ENCODE data around the gene CLDN25. TPM values are rescaled to one million over a fixed set of nuclear protein-coding genes. Genes with fewer than 3 reads are reported as not detected.

Gene CLDN25
- total and polyA plus RNA-seq, 2 of the 13 experiments (the other 11 are each of a cell fraction or from before 2014, with no cell fraction given), result not detected

DNA sequence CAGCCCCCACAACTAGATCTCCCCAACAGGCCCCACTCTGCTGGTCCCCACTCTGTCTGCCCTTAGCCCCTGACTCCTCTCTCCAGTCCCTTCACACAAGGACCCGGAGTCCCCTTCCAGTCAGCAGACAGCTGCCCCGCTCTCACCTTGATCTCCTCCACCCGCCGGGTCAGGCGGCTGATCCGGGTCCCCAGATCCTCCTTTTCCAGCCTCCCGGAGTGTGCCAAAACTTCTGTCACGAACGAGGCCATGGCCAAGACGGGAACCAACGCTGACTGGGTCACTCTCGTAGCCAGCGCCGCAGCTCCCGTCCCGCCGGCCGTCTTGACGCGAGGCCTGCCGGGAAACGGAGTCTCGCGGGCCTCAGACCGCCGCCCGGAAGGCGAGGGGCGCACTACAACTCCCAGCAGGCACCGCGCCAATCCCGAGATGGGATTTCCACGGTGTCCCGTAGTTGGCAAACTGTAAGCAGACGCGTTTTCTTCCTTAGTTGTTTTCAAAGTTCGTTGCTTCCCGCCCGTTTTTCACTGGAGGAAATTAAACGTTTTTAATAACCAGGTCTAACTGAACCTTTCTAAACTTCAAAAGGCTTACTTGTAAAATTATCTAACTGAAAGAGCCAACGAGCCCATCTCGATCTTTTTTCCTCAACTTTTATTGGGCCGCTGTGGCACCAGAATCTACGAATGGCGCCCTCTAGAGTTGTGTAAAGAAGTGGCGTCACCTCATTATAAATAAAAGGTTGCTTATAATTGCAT lies 6.0 kb upstream of the CLDN25 start, which contains the start of gene ZW10 (continued):
- TF ChIP-seq ZBTB21 (CRISPR knock-in tag; IDR thresholded peaks at IDR 0.05) (no peak), SMAD3 (CRISPR knock-in tag; IDR thresholded peaks at IDR 0.05) (peak; percentile 27; the same call in 1 of the 2 replicates), HNF4G (IDR thresholded peaks at IDR 0.05; ENCODE audit: borderline replicate concordance, low read depth, low read length) (no peak), HNF4G (CRISPR knock-in tag; IDR thresholded peaks at IDR 0.05; ENCODE audit: borderline replicate concordance, low read depth) (no peak; the same call in 1 of the 2 replicates), ZNF569 (CRISPR knock-in tag; IDR thresholded peaks at IDR 0.05; ENCODE audit: borderline replicate concordance) (no peak), HOXA9 (CRISPR knock-in tag; IDR thresholded peaks at IDR 0.05; ENCODE audit: borderline replicate concordance) (no peak), RARG (CRISPR knock-in tag; IDR thresholded peaks at IDR 0.05; ENCODE audit: low read depth) (no peak), FOXK2 (IDR thresholded peaks at IDR 0.05) (no peak), TCF7 (IDR thresholded peaks at IDR 0.05; ENCODE audit: low read depth) (no peak), GPN1 (CRISPR knock-in tag; IDR thresholded peaks at IDR 0.05; ENCODE audit: borderline replicate concordance) (no peak), MIXL1 (CRISPR knock-in tag; IDR thresholded peaks at IDR 0.05) (0 out of 2 replicates have a peak, but pooled peaks have one; percentile 43), SRSF9 (IDR thresholded peaks at IDR 0.05; ENCODE audit: borderline replicate concordance, insufficient read depth, low read depth, low read length, poor library complexity, severe bottlenecking) (no peak), MED13 (CRISPR knock-in tag; IDR thresholded peaks at IDR 0.05) (0 out of 2 replicates have a peak, but pooled peaks have one; percentile 33), ZNF768 (CRISPR knock-in tag; IDR thresholded peaks at IDR 0.05) (no peak), ZFP82 (CRISPR knock-in tag; IDR thresholded peaks at IDR 0.05; ENCODE audit: borderline replicate concordance) (no peak), TBX3 (IDR thresholded peaks at IDR 0.05; ENCODE audit: borderline replicate concordance) (no peak), SMYD3 (CRISPR knock-in tag; IDR thresholded peaks at IDR 0.05) (peak; percentile 84), ZNF597 (CRISPR knock-in tag; IDR thresholded peaks at IDR 0.05) (no peak), RFX3 (CRISPR knock-in tag; IDR thresholded peaks at IDR 0.05) (no peak), CEBPG (CRISPR knock-in tag; IDR thresholded peaks at IDR 0.05) (no peak), TP53 (CRISPR knock-in tag; conservative IDR thresholded peaks at IDR 0.05) (0 out of 2 replicates have a peak, but pooled peaks have one; percentile 45)
- TF ChIP-seq, protein P1, sequence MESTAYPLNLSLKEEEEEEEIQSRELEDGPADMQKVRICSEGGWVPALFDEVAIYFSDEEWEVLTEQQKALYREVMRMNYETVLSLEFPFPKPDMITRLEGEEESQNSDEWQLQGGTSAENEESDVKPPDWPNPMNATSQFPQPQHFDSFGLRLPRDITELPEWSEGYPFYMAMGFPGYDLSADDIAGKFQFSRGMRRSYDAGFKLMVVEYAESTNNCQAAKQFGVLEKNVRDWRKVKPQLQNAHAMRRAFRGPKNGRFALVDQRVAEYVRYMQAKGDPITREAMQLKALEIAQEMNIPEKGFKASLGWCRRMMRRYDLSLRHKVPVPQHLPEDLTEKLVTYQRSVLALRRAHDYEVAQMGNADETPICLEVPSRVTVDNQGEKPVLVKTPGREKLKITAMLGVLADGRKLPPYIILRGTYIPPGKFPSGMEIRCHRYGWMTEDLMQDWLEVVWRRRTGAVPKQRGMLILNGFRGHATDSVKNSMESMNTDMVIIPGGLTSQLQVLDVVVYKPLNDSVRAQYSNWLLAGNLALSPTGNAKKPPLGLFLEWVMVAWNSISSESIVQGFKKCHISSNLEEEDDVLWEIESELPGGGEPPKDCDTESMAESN (CRISPR knock-in tag; conservative IDR thresholded peaks at IDR 0.05), result peak; percentile 67; the same call in 1 of the 2 replicates
- TF ChIP-seq, protein P2, sequence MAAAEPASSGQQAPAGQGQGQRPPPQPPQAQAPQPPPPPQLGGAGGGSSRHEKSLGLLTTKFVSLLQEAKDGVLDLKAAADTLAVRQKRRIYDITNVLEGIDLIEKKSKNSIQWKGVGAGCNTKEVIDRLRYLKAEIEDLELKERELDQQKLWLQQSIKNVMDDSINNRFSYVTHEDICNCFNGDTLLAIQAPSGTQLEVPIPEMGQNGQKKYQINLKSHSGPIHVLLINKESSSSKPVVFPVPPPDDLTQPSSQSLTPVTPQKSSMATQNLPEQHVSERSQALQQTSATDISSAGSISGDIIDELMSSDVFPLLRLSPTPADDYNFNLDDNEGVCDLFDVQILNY (CRISPR knock-in tag; conservative IDR thresholded peaks at IDR 0.05), result peak; percentile 63
- TF ChIP-seq, protein P3, sequence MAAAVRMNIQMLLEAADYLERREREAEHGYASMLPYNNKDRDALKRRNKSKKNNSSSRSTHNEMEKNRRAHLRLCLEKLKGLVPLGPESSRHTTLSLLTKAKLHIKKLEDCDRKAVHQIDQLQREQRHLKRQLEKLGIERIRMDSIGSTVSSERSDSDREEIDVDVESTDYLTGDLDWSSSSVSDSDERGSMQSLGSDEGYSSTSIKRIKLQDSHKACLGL (CRISPR knock-in tag; IDR thresholded peaks at IDR 0.05), result peak; percentile 68; the same call in 1 of the 2 replicates
- TF ChIP-seq, protein P4, sequence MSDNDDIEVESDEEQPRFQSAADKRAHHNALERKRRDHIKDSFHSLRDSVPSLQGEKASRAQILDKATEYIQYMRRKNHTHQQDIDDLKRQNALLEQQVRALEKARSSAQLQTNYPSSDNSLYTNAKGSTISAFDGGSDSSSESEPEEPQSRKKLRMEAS (IDR thresholded peaks at IDR 0.05), result peak; percentile 68
